ENCODE results near the gene PCSK6.

PCSK6 gene

GRCh38 chr15:101322854-101323477, 166.5 kb downstream of the PCSK6 start:
- no peak for DNase-seq

- no peak for DNase-seq
Observed at GRCh38 chr15:101322016-101322695, 167.4 kb downstream of the PCSK6 start.

- DNase-seq: no peak
Observed at GRCh38 chr15:101320501-101321052, 168.9 kb downstream of the PCSK6 start.

DNA sequence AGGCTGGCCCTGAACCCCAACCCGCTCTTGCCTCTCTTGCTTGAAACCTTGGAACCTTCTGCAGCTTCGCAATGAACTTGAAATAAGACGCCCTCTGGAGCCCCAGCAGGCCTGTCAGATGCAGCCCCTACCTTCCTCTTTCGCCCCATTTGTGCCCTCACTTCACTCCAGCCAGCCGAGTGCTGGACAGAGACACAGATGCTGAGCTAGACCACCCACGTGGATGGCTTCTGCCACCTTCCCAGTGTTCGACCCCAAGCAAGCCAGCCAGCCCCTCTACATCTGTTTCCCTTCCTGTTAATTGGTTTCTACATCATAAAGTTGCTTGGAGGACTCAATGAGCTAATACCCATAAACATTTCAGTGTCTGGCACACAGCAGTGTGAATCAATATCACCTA, 170.7 kb downstream of the PCSK6 start:
- no peak for DNase-seq

GRCh38 chr15:101318147-101318819, 171.2 kb downstream of the PCSK6 start:
- DNase-seq: no peak

- DNase-seq: no peak
Observed at GRCh38 chr15:101317336-101317872, 172.1 kb downstream of the PCSK6 start.

- no peak for DNase-seq
Observed at GRCh38 chr15:101316529-101316928, 173.0 kb downstream of the PCSK6 start.

- DNase-seq: no peak
Observed at GRCh38 chr15:101315736-101316135, 173.8 kb downstream of the PCSK6 start.

- no peak for DNase-seq
Observed at GRCh38 chr15:101314336-101315125, 175.0 kb downstream of the PCSK6 start.

- no peak for DNase-seq
Observed at GRCh38 chr15:101313041-101313761, 176.3 kb downstream of the PCSK6 start.

DNA sequence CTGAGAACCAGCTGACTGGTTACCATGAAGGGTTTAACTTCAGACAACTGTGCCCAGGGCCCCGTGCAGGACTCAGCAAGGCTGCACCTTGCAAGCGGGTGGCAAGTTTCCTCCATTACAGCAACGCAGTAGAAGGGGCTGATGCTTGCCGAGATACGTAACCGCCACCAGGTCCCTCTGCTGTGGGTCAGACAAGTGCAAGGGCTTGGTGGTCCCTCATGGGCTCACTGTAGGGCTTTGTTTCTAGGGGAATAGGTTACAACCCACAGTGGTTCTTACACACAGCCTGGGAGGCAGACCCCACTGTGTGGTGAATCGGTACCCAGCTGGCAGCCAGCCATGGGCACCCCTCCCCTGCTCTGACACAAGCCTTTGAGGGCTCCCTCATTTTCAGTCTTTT, 179.0 kb downstream of the PCSK6 start:
- no peak for DNase-seq

GRCh38 chr15:101310161-101310480, 179.4 kb downstream of the PCSK6 start:
- DNase-seq: no peak

- DNase-seq: no peak
Observed at GRCh38 chr15:101309436-101310160, 179.9 kb downstream of the PCSK6 start.

DNA sequence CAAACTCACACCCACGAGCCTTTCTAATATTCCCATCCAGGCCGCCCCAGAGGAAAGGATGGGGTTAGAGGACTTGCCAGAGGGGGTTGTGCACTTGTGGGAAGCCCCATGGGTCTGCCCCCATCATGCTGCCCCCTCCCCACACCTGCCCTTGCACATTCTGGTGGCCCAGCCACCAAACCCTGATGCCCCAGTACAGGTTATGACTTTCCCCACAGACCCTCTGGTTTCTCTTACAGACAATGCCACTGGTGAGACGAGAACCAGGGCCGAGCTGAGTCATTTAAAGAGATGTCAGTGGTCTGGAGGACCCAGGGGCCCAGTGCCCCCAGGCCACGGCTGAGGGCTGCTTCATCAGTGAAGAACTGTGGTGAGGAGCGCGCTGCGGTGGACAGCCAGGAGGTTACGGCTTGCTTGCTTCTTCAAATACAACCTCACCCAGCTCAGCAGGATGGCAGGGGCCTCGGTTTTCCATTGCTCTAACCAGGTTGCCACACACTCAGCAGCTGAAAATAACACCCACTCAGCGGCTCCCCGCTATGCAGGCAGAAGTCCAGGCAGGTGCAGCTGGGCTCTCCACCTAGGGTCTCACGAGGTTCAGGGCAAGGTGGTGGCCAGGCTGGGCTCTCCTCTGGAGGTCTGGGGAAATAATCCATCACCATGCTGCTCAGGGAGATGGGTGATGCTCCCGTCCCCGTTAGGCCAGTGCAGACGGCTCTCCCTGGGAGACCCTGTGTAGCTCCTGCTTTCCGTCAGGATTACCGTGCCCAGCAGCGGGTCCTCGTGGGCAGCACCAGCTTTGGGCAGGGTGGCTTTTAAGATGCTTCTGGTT, 180.7 kb downstream of the PCSK6 start:
- no peak for DNase-seq

- no peak for DNase-seq
Observed at GRCh38 chr15:101307897-101308603, 181.5 kb downstream of the PCSK6 start.

DNA sequence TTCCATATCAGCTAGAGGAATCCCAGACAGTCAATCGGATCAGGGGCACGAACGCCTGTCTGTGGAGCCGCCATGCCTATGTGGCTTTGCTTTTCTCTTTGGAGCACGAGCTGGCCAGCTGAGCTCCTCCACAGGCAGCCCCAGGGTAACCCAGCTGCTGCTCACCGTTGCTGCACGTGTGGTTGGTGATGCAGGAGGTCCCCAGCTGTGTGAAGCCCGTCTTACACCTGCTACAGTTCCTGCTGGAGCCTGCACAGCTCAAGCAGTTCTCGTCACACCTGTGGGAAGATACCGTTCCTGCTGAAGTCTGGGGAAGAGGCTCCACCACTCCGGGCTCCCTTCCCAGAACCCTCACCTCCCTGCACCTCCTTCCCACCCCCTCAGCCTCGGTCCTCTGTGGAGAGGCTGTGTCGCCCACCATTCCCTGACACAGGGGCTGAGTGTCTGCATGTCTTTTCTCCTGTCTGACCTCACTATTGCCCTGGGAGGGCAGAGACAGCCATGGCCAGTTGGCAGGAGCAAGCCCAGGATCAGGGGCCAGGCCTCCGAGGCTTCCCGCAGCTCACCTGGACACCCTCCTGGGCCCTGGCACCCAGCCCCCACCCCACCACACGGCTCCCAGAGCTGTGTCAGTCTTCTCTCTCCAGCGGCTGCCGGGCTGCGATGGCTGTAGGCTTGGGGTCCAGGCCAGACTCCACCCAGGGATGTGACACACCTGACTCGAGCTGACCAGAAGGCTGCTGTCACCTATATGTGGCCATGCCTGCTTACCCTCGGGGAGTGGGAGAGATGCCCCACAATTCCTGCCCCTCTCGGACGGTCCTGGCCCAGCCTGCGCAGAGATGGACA, 182.2 kb downstream of the PCSK6 start:
- no peak for DNase-seq

DNA sequence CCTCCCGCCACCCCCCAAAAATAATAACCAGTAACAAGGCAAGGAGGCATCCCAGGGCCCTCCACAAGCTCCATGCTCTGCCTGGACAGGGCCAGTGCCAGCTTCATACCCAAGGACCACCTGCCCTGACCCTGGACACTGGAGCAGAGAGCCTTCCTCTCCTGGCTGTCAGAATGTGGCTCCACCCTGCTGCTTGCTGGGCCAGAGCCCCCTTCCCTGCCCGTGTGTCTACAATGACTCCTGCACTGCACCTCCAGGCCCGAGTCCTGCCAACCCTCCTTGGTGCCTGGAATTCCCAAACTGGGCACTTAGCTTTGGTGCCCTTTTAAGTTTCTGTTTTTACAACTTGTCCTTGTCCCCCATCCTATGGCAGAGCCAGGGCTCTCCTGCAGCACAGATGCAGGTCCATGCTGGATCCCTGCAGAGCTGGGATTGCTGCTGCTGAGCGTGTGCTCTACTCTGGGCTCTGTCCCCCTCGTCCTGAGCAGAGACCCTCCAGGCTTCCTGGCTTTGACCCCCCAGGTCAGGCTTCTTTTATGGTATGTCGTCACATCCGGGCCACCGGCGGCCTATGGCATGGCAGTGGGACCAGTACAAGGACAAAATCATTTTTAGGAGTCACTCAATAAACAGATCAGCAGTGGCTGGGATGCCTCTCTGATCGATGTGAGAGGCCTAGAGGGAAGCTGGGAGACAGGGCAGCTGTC, 183.0 kb downstream of the PCSK6 start:
- DNase-seq: no peak

DNA sequence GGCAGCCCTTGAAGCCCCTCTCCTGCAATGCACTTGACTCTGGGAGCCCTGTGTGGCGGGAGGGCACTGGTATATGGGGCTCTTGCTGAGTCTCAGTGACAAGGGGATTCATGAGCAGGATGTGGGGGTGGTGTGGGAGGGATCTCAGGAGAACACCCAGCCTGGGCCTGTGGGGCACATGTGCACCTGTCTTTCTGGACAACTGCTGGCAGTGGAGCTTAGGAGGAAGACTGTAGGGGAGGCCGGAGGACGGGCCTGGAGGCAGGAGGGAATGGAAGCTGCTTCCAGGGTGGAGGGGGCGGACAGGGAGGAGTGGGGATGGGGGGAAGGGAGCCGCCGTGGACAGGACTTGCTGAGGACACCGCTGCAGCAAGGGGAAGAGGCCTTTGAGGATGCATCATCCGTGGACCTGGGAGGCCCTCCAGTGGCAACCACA, 183.7 kb downstream of the PCSK6 start:
- DNase-seq: no peak
